Mammary epithelial cell (primary cell): ENCODE results near the gene SLC44A3.

Experiments used
- CTCF ChIP-seq, 2 donors: IDR thresholded peaks in 1 of 2; conservative IDR thresholded peaks in 1 of 2; 2 replicates each; pipeline ENCODE4 v1.5.1; 2011 to 2012; ENCODE audit warnings: inconsistent platforms in 2 of 2, low read length in 2 of 2, mild to moderate bottlenecking in 2 of 2, control low read depth in 1 of 2, low read depth in 1 of 2; ENCODE audit not compliant: insufficient read depth in 1 of 2; ENCODE audit errors: extremely low read depth in 1 of 2
- EZH2 ChIP-seq: IDR thresholded peaks from 2 replicates; pipeline ENCODE4 v1.6.1; 2012; ENCODE audit warnings: low read length, inconsistent platforms, borderline replicate concordance

- TF ChIP-seq EZH2 (no peak), CTCF (conservative IDR thresholded peaks at IDR 0.05 in 1 of 2, IDR thresholded peaks at IDR 0.05 in 1 of 2; ENCODE audit: extremely low read depth in 1 of 2, insufficient read depth in 1 of 2, low read depth in 1 of 2, low read length in 2 of 2) (no peak)
These were observed 115.3 kb downstream of the SLC44A3 start for GRCh38 chr1:94935476-94935875.
